ENCODE results near the gene AURKB. TPM values are rescaled to one million over a fixed set of nuclear protein-coding genes. Genes with fewer than 3 reads are reported as not detected.

Gene AURKB
- total RNA-seq = 1.2 TPM
- long read RNA-seq, partial matches to known transcripts = 0 of 1 reads
- long read RNA-seq, other reads (novel, unspliced or antisense) = 0 of 1 reads

DNA sequence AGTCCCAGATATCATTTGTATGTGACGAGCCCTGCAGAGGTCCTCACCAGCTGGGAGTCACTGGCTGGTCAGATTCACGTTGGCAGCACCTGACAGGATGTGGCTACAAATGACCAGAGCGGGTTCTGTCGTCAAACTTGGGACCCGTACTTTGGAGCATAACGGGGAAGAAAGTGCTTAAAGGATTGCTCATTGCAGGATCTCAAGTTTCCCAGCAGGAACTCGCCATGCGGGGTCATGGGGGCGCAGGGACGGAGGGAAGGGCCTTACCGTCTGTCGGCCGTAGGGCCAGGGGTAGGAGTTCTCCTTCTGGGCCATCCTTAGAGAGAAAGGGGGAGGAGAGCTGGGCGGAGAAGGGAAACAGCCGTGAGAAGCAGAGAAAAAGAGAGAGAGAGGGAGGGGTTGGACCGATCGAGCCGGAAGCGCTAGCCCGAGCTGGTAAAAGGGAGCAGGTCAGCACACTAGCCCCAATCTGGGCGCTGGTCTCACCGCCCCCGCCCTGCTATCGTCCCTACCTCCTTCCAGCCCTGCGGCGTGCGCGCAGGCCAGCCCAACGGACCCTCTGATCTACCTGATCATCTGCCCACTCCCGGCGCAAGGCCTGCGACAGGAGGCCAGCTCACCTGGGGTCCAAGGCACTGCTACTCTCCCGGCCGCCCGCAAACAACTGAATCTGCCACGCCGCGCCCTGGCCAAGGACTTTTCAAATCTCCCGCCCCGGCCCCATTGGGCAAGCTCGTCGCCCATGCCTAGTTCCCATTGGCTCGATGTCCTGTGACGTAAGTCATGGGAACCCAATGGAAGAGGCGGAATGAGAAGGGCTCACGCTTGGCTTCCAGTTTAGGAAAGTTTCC lies at the start of gene AURKB:
Gene AURKB (minus strand): TSS at position 669 of the 854 bp plus-strand sequence. CDS start 351 bp downstream, at position 318.
- Histone ChIP-seq H3K4me3 (peak within 1 kb of the TSS; percentile 73), H3K27me3 (ENCODE audit: low read depth) (no peaks in the 10 kb centered on the region), H3K36me3 (no peaks in the 10 kb centered on the region), H3K4me1 (peaks cover 17% of the 10 kb centered on the region), H3K9me3 (replicated peaks) (no peaks in the 10 kb centered on the region), H3K27ac (replicated peaks) (peak within 1 kb of the TSS; percentile 79)
- DNase-seq = peak; percentile 92
- intact Hi-C loops (cut with micrococcal nuclease) = no loop called here
- TF ChIP-seq, protein P1, sequence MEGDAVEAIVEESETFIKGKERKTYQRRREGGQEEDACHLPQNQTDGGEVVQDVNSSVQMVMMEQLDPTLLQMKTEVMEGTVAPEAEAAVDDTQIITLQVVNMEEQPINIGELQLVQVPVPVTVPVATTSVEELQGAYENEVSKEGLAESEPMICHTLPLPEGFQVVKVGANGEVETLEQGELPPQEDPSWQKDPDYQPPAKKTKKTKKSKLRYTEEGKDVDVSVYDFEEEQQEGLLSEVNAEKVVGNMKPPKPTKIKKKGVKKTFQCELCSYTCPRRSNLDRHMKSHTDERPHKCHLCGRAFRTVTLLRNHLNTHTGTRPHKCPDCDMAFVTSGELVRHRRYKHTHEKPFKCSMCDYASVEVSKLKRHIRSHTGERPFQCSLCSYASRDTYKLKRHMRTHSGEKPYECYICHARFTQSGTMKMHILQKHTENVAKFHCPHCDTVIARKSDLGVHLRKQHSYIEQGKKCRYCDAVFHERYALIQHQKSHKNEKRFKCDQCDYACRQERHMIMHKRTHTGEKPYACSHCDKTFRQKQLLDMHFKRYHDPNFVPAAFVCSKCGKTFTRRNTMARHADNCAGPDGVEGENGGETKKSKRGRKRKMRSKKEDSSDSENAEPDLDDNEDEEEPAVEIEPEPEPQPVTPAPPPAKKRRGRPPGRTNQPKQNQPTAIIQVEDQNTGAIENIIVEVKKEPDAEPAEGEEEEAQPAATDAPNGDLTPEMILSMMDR (IDR thresholded peaks at IDR 0.05; ENCODE audit: borderline replicate concordance) = no peak

DNA sequence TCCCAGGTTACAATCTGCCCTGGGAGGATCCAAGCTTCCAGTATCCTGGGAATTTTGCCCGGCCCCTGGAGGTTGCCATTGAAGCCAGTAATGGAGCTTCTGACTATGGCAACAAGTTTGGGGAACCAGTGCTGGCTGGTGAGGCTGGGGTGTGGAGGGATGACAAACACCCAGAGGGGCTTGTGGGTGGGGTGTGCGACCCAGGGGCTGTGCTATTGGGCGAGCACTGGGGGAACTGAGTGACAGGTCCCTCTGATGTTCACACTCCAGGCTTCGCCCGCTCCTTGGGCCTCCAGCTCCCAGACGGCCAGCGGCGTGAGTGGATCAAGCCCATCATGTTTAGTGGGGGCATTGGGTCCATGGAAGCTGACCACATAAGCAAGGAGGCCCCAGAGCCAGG lies 47.4 kb upstream of the AURKB start:
- TF ChIP-seq, protein P1 (IDR thresholded peaks at IDR 0.05; ENCODE audit: borderline replicate concordance) = no peak
- Histone ChIP-seq H3K4me1 (no peaks in the 10 kb centered on the region), H3K9me3 (replicated peaks) (no peaks in the 10 kb centered on the region), H3K27ac (replicated peaks) (no peak overlapping the region), H3K4me3 (no peak overlapping the region), H3K27me3 (ENCODE audit: low read depth) (no peaks in the 10 kb centered on the region), H3K36me3 (peaks cover 82% of the 10 kb centered on the region)
- intact Hi-C loops (cut with micrococcal nuclease) = no loop called here
- DNase-seq = no peak

GRCh38 chr17:8256691-8257090 lies 46.3 kb upstream of the AURKB start:
- Histone ChIP-seq H3K4me3 (no peak overlapping the region), H3K27me3 (ENCODE audit: low read depth) (no peaks in the 10 kb centered on the region), H3K27ac (replicated peaks) (no peak overlapping the region), H3K4me1 (no peaks in the 10 kb centered on the region), H3K9me3 (replicated peaks) (no peaks in the 10 kb centered on the region), H3K36me3 (peaks cover 72% of the 10 kb centered on the region)
- TF ChIP-seq, protein P1 (IDR thresholded peaks at IDR 0.05; ENCODE audit: borderline replicate concordance) = no peak
- intact Hi-C loops (cut with micrococcal nuclease) = no loop called here
- no peak for DNase-seq

DNA sequence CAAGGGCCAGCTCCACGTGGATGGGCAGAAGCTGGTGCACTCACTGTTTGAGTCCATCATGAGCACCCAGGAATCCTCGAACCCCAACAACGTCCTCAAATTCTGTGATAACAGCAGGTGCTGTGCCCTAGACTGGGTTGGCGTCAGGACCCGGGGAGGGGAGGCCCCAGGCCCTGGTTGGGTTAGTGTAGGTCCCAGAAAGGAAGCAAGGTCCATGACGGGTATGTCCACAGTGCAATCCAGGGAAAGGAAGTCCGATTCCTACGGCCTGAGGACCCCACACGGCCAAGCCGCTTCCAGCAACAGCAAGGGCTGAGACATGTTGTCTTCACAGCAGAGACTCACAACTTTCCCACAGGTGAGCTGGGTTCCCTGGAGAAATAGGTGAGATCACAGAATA lies 45.9 kb upstream of the AURKB start:
- Histone ChIP-seq H3K36me3 (peaks cover 68% of the 10 kb centered on the region), H3K9me3 (replicated peaks) (no peaks in the 10 kb centered on the region), H3K27me3 (ENCODE audit: low read depth) (no peaks in the 10 kb centered on the region), H3K27ac (replicated peaks) (no peak overlapping the region), H3K4me1 (no peaks in the 10 kb centered on the region), H3K4me3 (no peak overlapping the region)
- intact Hi-C loops (cut with micrococcal nuclease) = no loop called here
- DNase-seq = no peak
- TF ChIP-seq, protein P1 (IDR thresholded peaks at IDR 0.05; ENCODE audit: borderline replicate concordance) = no peak

GRCh38 chr17:8255499-8255898 lies 45.1 kb upstream of the AURKB start:
- no peak for DNase-seq
- TF ChIP-seq, protein P1 (IDR thresholded peaks at IDR 0.05; ENCODE audit: borderline replicate concordance) = no peak
- no peaks in the 10 kb centered on the region for H3K27me3 ChIP-seq (ENCODE audit: low read depth)
- no peaks in the 10 kb centered on the region for H3K4me1 ChIP-seq
- H3K9me3 ChIP-seq (replicated peaks) = no peaks in the 10 kb centered on the region
- H3K4me3 ChIP-seq = no peak overlapping the region
- H3K36me3 ChIP-seq = peaks cover 60% of the 10 kb centered on the region
- intact Hi-C loops (cut with micrococcal nuclease) = no loop called here
- no peak overlapping the region for H3K27ac ChIP-seq (replicated peaks)

Data from left ventricle myocardium inferior (tissue), 1 donor.